DND-41 (cell line): ENCODE results near the gene ZNF275.
"Not testable (repeated sequence)": the region's sequence is repeated elsewhere in the genome, so short reads cannot be mapped to it uniquely, and the experiment has no call there.

Experiments used
- ATAC-seq: fragments of 200-7000 bp; cut with Tn5 transposase; 3 replicates; pipeline ENCODE4 v1.9.1; 2021; ENCODE audit warnings: low read depth; ENCODE audit not compliant: insufficient read depth
- DNase-seq: peaks from one replicate; pipeline ENCODE4 v3.0.0-alpha.2; 2020
- H2AFZ ChIP-seq: 2 replicates; pipeline ENCODE4 v1.6.0; 2012; ENCODE audit warnings: low read depth, low read length
- H3K27ac ChIP-seq: 2 replicates; pipeline ENCODE4 v1.5.1; 2012; ENCODE audit warnings: low read length, inconsistent platforms
- H3K27me3 ChIP-seq: fragments of 200-600 bp; sonication (generic); 2 replicates; pipeline ENCODE4 v1.6.0; 2012; ENCODE audit warnings: low read length, mild to moderate bottlenecking, inconsistent platforms; ENCODE audit not compliant: insufficient read depth, poor library complexity
- H3K36me3 ChIP-seq: 2 replicates; pipeline ENCODE4 v1.5.1; 2012; ENCODE audit warnings: low read length, inconsistent platforms; ENCODE audit not compliant: insufficient read depth
- H3K4me1 ChIP-seq: 2 replicates; pipeline ENCODE4 v1.5.1; 2012; ENCODE audit warnings: mild to moderate bottlenecking, low read length; ENCODE audit not compliant: insufficient read depth
- H3K4me2 ChIP-seq: 2 replicates; pipeline ENCODE4 v1.6.0; 2012; ENCODE audit warnings: mild to moderate bottlenecking, moderate library complexity, low read length, inconsistent platforms; ENCODE audit not compliant: insufficient read depth
- H3K4me3 ChIP-seq, 2 experiments: fragments of 200-600 bp in 1 of 2; shearing (Covaris generic) in 1 of 2; 2 replicates each; pipeline ENCODE4 v1.5.1; 2012 to 2016; ENCODE audit warnings: inconsistent platforms in 2 of 2, low read length in 2 of 2, mild to moderate bottlenecking in 2 of 2, low read depth in 1 of 2, moderate library complexity in 1 of 2
- H3K79me2 ChIP-seq: 2 replicates; pipeline ENCODE4 v1.6.0; 2012; ENCODE audit warnings: low read length, inconsistent platforms; ENCODE audit not compliant: insufficient read depth
- H3K9ac ChIP-seq: 2 replicates; pipeline ENCODE4 v1.6.0; 2012; ENCODE audit warnings: low read depth, mild to moderate bottlenecking, inconsistent platforms, low read length, moderate library complexity
- H3K9me3 ChIP-seq: 2 replicates; pipeline ENCODE4 v1.5.1; 2012; ENCODE audit warnings: low read length, moderate library complexity, mild to moderate bottlenecking, inconsistent platforms; ENCODE audit not compliant: insufficient read depth, severe bottlenecking
- H4K20me1 ChIP-seq: 2 replicates; pipeline ENCODE4 v1.6.0; 2012; ENCODE audit warnings: low read length; ENCODE audit not compliant: insufficient read depth
- EZH2 ChIP-seq: IDR thresholded peaks from 3 replicates; pipeline ENCODE4 v1.6.1; 2012; ENCODE audit warnings: borderline replicate concordance, low read depth, mild to moderate bottlenecking, moderate library complexity, low read length, inconsistent platforms; ENCODE audit not compliant: severe bottlenecking
- TF ChIP-seq, protein P1 (sequence below): IDR thresholded peaks from 2 replicates; pipeline ENCODE4 v1.5.1; 2012; ENCODE audit warnings: borderline replicate concordance, low read length, moderate library complexity, mild to moderate bottlenecking; ENCODE audit not compliant: poor library complexity, severe bottlenecking; ENCODE audit errors: extremely low read depth

Gene ZNF275

GRCh38 chrX:153382563-153383482, 48.9 kb downstream of the ZNF275 start:
- Histone ChIP-seq H3K27me3 (no peaks in the 10 kb centered on the region), H3K9ac (no peak overlapping the region), H3K27ac (no peak overlapping the region), H3K4me1 (no peaks in the 10 kb centered on the region), H2AFZ (no peak overlapping the region), H3K79me2 (no peaks in the 10 kb centered on the region), H3K4me2 (no peak overlapping the region), H4K20me1 (no peaks in the 10 kb centered on the region), H3K9me3 (no peaks in the 10 kb centered on the region), H3K4me3 (no peak overlapping the region), H3K36me3 (no peaks in the 10 kb centered on the region)
- no peak for ATAC-seq
- no peak for DNase-seq
- no peak for TF ChIP-seq EZH2
- TF ChIP-seq, protein P1, sequence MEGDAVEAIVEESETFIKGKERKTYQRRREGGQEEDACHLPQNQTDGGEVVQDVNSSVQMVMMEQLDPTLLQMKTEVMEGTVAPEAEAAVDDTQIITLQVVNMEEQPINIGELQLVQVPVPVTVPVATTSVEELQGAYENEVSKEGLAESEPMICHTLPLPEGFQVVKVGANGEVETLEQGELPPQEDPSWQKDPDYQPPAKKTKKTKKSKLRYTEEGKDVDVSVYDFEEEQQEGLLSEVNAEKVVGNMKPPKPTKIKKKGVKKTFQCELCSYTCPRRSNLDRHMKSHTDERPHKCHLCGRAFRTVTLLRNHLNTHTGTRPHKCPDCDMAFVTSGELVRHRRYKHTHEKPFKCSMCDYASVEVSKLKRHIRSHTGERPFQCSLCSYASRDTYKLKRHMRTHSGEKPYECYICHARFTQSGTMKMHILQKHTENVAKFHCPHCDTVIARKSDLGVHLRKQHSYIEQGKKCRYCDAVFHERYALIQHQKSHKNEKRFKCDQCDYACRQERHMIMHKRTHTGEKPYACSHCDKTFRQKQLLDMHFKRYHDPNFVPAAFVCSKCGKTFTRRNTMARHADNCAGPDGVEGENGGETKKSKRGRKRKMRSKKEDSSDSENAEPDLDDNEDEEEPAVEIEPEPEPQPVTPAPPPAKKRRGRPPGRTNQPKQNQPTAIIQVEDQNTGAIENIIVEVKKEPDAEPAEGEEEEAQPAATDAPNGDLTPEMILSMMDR: no peak

GRCh38 chrX:153384390-153384789, 50.4 kb downstream of the ZNF275 start:
- Histone ChIP-seq H4K20me1 (no peaks in the 10 kb centered on the region), H3K27me3 (no peaks in the 10 kb centered on the region), H3K9ac (no peak overlapping the region), H3K4me3 (no peak overlapping the region), H3K36me3 (no peaks in the 10 kb centered on the region), H3K9me3 (no peaks in the 10 kb centered on the region), H2AFZ (no peak overlapping the region), H3K27ac (no peak overlapping the region), H3K79me2 (no peaks in the 10 kb centered on the region), H3K4me1 (no peaks in the 10 kb centered on the region), H3K4me2 (no peak overlapping the region)
- DNase-seq: no peak
- no peak for ATAC-seq
- TF ChIP-seq, protein P1: no peak
- TF ChIP-seq EZH2: no peak

DNA sequence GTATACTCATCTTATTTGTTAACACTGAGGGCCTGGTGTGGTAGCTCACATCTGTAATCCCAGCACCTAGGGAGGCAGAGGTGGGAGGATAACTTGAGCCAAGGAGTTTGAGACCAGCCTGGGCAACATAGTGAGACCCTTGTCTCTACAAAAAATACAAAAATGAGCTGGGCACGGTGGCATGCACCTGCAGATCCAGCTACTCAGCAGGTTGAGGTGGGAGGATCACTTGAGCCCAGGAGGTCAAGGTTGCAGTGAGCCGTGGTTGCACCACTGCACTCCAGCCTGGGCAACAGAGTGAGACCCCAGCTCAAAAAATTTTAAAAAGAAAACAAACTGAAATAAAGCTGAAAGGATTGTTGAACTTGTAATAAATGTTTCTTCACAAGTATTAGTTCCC, 51.0 kb downstream of the ZNF275 start:
- H3K4me3 ChIP-seq, H3K27ac ChIP-seq, DNase-seq, H3K36me3 ChIP-seq, H3K4me1 ChIP-seq, H2AFZ ChIP-seq, ATAC-seq, H3K79me2 ChIP-seq, H4K20me1 ChIP-seq, H3K9me3 ChIP-seq, H3K27me3 ChIP-seq, H3K4me2 ChIP-seq, H3K9ac ChIP-seq: not testable (repeated sequence)

DNA sequence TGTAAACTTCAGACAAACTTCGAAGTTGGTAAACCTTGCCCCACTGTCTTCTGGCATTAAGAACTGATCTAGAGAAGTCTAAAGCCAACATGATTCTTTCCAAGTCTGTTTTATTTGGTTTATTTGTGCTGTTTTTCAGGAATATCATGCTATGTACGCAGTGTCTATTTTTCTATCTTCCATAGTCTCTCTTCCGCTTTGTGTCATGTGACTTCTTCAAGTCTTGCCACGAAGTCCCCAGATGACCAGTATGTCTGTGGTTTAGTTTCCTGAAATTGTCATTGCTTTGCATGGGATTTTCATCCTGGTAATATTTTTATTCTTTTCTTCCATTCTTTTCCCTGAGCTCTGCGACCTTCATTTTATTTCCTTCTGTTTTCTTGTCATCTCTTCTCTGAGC, 52.1 kb downstream of the ZNF275 start:
- TF ChIP-seq, protein P1: no peak
- TF ChIP-seq EZH2: no peak
- Histone ChIP-seq H3K4me3 (no peak overlapping the region), H3K4me1 (no peaks in the 10 kb centered on the region), H3K9me3 (peaks cover 2% of the 10 kb centered on the region), H3K27me3 (no peaks in the 10 kb centered on the region), H3K36me3 (no peaks in the 10 kb centered on the region), H3K9ac (no peak overlapping the region), H3K79me2 (no peaks in the 10 kb centered on the region), H3K27ac (no peak overlapping the region), H3K4me2 (no peak overlapping the region), H2AFZ (no peak overlapping the region), H4K20me1 (no peaks in the 10 kb centered on the region)
- ATAC-seq: no peak
- no peak for DNase-seq
